ENCODE results near the gene CNIH2.

The CNIH2 gene

DNA sequence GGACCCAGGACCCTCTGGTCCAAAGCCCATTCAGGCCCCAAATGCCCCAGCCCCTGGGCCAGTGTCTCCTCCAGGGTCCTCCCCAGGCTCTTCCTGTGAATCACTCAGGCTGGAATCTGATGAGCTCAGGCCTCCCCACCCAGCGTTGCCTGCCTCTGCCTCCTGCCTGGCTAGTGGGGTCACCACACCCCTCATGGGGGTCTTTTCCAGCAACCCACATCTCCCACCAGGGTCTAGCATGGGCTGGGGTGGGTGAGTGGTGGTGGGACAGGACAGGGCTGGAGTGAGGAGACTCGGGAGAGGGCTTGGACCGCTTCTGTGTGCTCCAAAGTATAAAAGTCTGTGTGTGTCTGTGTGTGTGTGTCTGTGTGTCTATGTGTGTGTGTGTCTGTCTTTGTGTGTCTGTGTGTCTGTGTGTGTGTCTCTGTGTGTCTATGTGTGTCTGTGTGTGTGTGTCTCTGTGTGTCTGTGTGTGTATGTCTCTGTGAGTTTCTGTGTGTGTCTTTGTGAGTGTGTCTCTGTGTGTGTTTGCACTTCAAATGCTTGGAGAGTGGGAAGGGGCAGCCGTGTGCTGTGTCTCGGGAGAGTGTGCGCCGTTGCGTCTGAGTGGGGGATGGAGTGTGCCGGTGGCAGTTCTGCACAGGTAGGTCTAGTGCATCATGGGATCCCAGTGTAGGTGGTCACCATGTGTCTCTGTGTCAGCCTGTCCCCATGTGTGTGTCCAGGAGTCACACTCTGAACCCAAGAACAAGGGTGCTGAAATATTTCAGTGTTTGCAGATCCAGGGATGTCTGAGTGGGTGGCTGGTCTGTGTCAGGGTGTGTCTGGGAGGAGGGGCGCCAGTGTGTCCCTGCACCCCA, 49.4 kb downstream of the CNIH2 start:
- Histone ChIP-seq H2BK12ac (ENCODE audit: low read length in 2 of 2) (peak overlapping the region; percentile 99), H4K91ac (ENCODE audit: low read length) (peak overlapping the region; percentile 98), H3K23ac (ENCODE audit: low read length in 2 of 2) (no peak overlapping the region), H3K4ac (ENCODE audit: low read depth in 1 of 2, low read length in 2 of 2) (peak overlapping the region; percentile 93 to 95), H3K14ac (ENCODE audit: low read length in 2 of 2) (peak overlapping the region in 1 of 2 experiments; percentile 88), H3K27me3 (ENCODE audit: control insufficient read depth in 1 of 2, insufficient read depth in 1 of 2, low read length in 2 of 2) (no peaks in the 10 kb centered on the region), H2AK5ac (ENCODE audit: low read length, severe bottlenecking) (peak overlapping the region; percentile 83), H3K27ac (ENCODE audit: low read length, poor library complexity, severe bottlenecking) (peak overlapping the region; percentile 96), H3K18ac (ENCODE audit: low read depth in 1 of 2, low read length in 2 of 2) (peak overlapping the region; percentile 96), H3K79me1 (replicated peaks; ENCODE audit: low read length, poor library complexity, severe bottlenecking) (peaks cover 9% of the 10 kb centered on the region), H3K4me3 (ENCODE audit: insufficient read depth in 1 of 2, low read depth in 1 of 2, low read length in 2 of 2) (peak overlapping the region in 1 of 2 experiments; percentile 60), H2BK15ac (ENCODE audit: low read depth, poor library complexity, severe bottlenecking) (peak overlapping the region; percentile 94), H4K8ac (ENCODE audit: low read length) (peak overlapping the region; percentile 85), H3K9me3 (ENCODE audit: control insufficient read depth, low read length) (no peaks in the 10 kb centered on the region), H2BK120ac (ENCODE audit: low read depth, low read length) (peak overlapping the region; percentile 65), H3K4me1 (ENCODE audit: control insufficient read depth, insufficient read depth, low read depth, low read length) (peaks cover 54% of the 10 kb centered on the region), H3K4me2 (ENCODE audit: low read length, poor library complexity, severe bottlenecking) (peak overlapping the region; percentile 4), H3K36me3 (ENCODE audit: control insufficient read depth in 1 of 2, insufficient read depth in 2 of 2, low read depth in 1 of 2, low read length in 2 of 2) (peaks cover 14 to 20% of the 10 kb centered on the region in 2 experiments), H3K9ac (ENCODE audit: low read length) (peak overlapping the region; percentile 85), H2AFZ (ENCODE audit: low read depth, low read length) (peak overlapping the region; percentile 19), H2BK5ac (ENCODE audit: low read depth, low read length, poor library complexity, severe bottlenecking) (peak overlapping the region; percentile 84)
- DNase-seq: peak; percentile 84
- WGBS: 56% methylated on average over 9 of the region's 10 CpGs

DNA sequence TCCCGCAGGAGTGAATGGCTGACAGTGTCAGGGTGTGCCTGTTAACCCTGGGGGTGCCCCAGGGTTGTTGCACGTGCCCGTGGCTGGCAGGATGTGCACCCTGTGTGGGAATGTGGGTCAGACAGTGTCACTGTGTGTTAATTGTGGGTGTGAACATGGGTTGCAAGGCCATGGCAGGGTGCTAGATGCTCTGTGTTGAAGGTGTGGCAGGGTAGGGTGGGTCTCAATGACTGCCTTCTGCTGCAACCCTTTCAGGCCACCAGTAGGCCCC, 50.0 kb downstream of the CNIH2 start:
- peak overlapping the region; percentile 85 for H3K9ac ChIP-seq (ENCODE audit: low read length)
- peak overlapping the region; percentile 96 for H3K18ac ChIP-seq (ENCODE audit: low read depth in 1 of 2, low read length in 2 of 2)
- H2BK12ac ChIP-seq (ENCODE audit: low read length in 2 of 2): peak overlapping the region; percentile 99
- H2AFZ ChIP-seq (ENCODE audit: low read depth, low read length): no peak overlapping the region
- peak overlapping the region; percentile 65 for H2BK120ac ChIP-seq (ENCODE audit: low read depth, low read length)
- H2AK5ac ChIP-seq (ENCODE audit: low read length, severe bottlenecking): peak overlapping the region; percentile 51
- no peak for DNase-seq
- H3K4me2 ChIP-seq (ENCODE audit: low read length, poor library complexity, severe bottlenecking): no peak overlapping the region
- 68% methylated on average over 3 of the region's 3 CpGs for WGBS
- H2BK15ac ChIP-seq (ENCODE audit: low read depth, poor library complexity, severe bottlenecking): no peak overlapping the region
- peaks cover 20 to 25% of the 10 kb centered on the region in 2 experiments for H3K36me3 ChIP-seq (ENCODE audit: control insufficient read depth in 1 of 2, insufficient read depth in 2 of 2, low read depth in 1 of 2, low read length in 2 of 2)
- peak overlapping the region; percentile 98 for H4K91ac ChIP-seq (ENCODE audit: low read length)
- H3K4me3 ChIP-seq (ENCODE audit: insufficient read depth in 1 of 2, low read depth in 1 of 2, low read length in 2 of 2): peak overlapping the region in 1 of 2 experiments; percentile 60
- H2BK5ac ChIP-seq (ENCODE audit: low read depth, low read length, poor library complexity, severe bottlenecking): no peak overlapping the region
- H3K4me1 ChIP-seq (ENCODE audit: control insufficient read depth, insufficient read depth, low read depth, low read length): peaks cover 58% of the 10 kb centered on the region
- peak overlapping the region; percentile 21 for H3K27ac ChIP-seq (ENCODE audit: low read length, poor library complexity, severe bottlenecking)
- H4K8ac ChIP-seq (ENCODE audit: low read length): peak overlapping the region; percentile 24
- peak overlapping the region; percentile 92 to 95 for H3K4ac ChIP-seq (ENCODE audit: low read depth in 1 of 2, low read length in 2 of 2)
- H3K9me3 ChIP-seq (ENCODE audit: control insufficient read depth, low read length): no peaks in the 10 kb centered on the region
- peak overlapping the region in 1 of 2 experiments; percentile 88 for H3K14ac ChIP-seq (ENCODE audit: low read length in 2 of 2)
- peaks cover 13% of the 10 kb centered on the region for H3K79me1 ChIP-seq (replicated peaks; ENCODE audit: low read length, poor library complexity, severe bottlenecking)
- no peak overlapping the region for H3K23ac ChIP-seq (ENCODE audit: low read length in 2 of 2)
- H3K27me3 ChIP-seq (ENCODE audit: control insufficient read depth in 1 of 2, insufficient read depth in 1 of 2, low read length in 2 of 2): no peaks in the 10 kb centered on the region

DNA sequence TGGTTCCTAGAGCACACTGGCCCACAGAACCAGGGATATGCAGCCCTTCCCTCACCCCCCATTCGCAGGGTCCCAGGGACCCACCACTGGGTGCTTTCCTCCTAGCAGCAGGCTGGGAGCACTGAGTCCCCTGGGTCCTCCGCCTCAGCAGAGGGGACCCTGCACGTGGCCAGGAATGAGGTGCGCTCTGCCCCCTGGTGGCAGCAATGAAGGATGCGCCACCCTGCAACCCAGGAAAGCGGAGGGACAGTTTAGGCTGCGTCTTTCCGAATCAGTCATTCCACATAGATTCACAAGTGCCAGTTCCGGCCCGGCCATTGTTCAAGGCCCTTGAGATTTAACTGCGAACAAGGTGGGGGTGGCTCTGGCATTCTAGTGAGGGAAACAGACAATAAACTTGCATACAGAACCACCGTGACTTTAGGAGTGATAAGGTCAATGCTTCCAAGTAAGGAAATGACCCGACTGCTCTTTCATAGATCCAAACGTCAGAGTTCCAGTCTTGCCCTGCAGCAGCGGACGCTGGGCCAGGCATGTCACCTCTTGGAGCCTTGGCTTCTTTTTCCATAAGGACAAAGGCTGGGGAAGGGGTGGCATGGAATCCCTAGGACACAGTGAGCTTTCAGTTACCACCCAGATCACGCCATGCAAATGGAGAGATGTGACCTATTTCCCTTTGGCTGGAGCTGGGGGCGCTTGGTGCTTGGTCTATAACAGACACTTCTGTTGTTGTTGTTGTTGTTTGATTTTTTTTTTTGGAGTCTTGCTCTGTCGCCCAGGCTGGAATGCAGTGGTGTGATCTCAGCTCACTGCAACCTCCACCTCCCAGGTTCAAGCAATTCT, 50.5 kb downstream of the CNIH2 start:
- WGBS: 10% methylated on average over 19 of the region's 19 CpGs
- H3K27me3 ChIP-seq (ENCODE audit: control insufficient read depth in 1 of 2, insufficient read depth in 1 of 2, low read length in 2 of 2): no peaks in the 10 kb centered on the region
- H2BK5ac ChIP-seq (ENCODE audit: low read depth, low read length, poor library complexity, severe bottlenecking): no peak overlapping the region
- peaks cover 13% of the 10 kb centered on the region for H3K79me1 ChIP-seq (replicated peaks; ENCODE audit: low read length, poor library complexity, severe bottlenecking)
- peak overlapping the region; percentile 40 to 92 for H3K4ac ChIP-seq (ENCODE audit: low read depth in 1 of 2, low read length in 2 of 2)
- peak overlapping the region; percentile 96 for H3K18ac ChIP-seq (ENCODE audit: low read depth in 1 of 2, low read length in 2 of 2)
- H2AK5ac ChIP-seq (ENCODE audit: low read length, severe bottlenecking): peak overlapping the region; percentile 14
- DNase-seq: peak; percentile 86
- H2BK15ac ChIP-seq (ENCODE audit: low read depth, poor library complexity, severe bottlenecking): no peak overlapping the region
- peak overlapping the region; percentile 34 for H3K27ac ChIP-seq (ENCODE audit: low read length, poor library complexity, severe bottlenecking)
- peak overlapping the region; percentile 85 for H3K9ac ChIP-seq (ENCODE audit: low read length)
- H3K14ac ChIP-seq (ENCODE audit: low read length in 2 of 2): peak overlapping the region in 1 of 2 experiments; percentile 88
- H3K4me3 ChIP-seq (ENCODE audit: insufficient read depth in 1 of 2, low read depth in 1 of 2, low read length in 2 of 2): peak overlapping the region in 1 of 2 experiments; percentile 60
- peak overlapping the region; percentile 98 for H4K91ac ChIP-seq (ENCODE audit: low read length)
- no peak overlapping the region for H3K4me2 ChIP-seq (ENCODE audit: low read length, poor library complexity, severe bottlenecking)
- peak overlapping the region; percentile 74 for H2BK120ac ChIP-seq (ENCODE audit: low read depth, low read length)
- H3K36me3 ChIP-seq (ENCODE audit: control insufficient read depth in 1 of 2, insufficient read depth in 2 of 2, low read depth in 1 of 2, low read length in 2 of 2): peaks cover 26 to 31% of the 10 kb centered on the region in 2 experiments
- H3K9me3 ChIP-seq (ENCODE audit: control insufficient read depth, low read length): no peaks in the 10 kb centered on the region
- peaks cover 63% of the 10 kb centered on the region for H3K4me1 ChIP-seq (ENCODE audit: control insufficient read depth, insufficient read depth, low read depth, low read length)
- H3K23ac ChIP-seq (ENCODE audit: low read length in 2 of 2): no peak overlapping the region
- H2BK12ac ChIP-seq (ENCODE audit: low read length in 2 of 2): peak overlapping the region; percentile 99
- no peak overlapping the region for H2AFZ ChIP-seq (ENCODE audit: low read depth, low read length)
- peak overlapping the region; percentile 88 for H4K8ac ChIP-seq (ENCODE audit: low read length)

Measured in mesenchymal stem cell (in vitro differentiated cells and primary cell).